HepG2 (cell line): ENCODE data around the gene TTC6. TPM values are rescaled to one million over a fixed set of nuclear protein-coding genes. Genes with fewer than 3 reads are reported as not detected.

Source experiments
- CENPT ChIP-seq: sonication (generic); formaldehyde crosslinking; IDR thresholded peaks from 2 replicates; pipeline ENCODE4 v1.8.0; 2022; ENCODE audit warnings: low read depth, mild to moderate bottlenecking, moderate library complexity, missing genetic modification reagents
- IRF2 ChIP-seq: IDR thresholded peaks from 2 replicates; pipeline ENCODE4 v1.6.1; 2018; ENCODE audit warnings: missing genetic modification reagents, missing compliant biosample characterization
- ISL2 ChIP-seq: sonication (generic); formaldehyde crosslinking; IDR thresholded peaks from 2 replicates; pipeline ENCODE4 v1.5.0; 2020; ENCODE audit warnings: missing genetic modification reagents
- KAT8 ChIP-seq: IDR thresholded peaks from 2 replicates; pipeline ENCODE4 v1.6.1; 2016; ENCODE audit warnings: missing genetic modification reagents, missing compliant biosample characterization
- ZNF263 ChIP-seq: sonication (generic); formaldehyde crosslinking; IDR thresholded peaks from 2 replicates; pipeline ENCODE4 v1.4.0; 2020; ENCODE audit warnings: missing genetic modification reagents
- ZNF264 ChIP-seq: sonication (generic); formaldehyde crosslinking; IDR thresholded peaks from 2 replicates; pipeline ENCODE4 v1.4.0; 2020; ENCODE audit warnings: missing genetic modification reagents
- ZNF558 ChIP-seq: sonication (generic); formaldehyde crosslinking; IDR thresholded peaks from 2 replicates; pipeline ENCODE4 v1.9.0; 2022; ENCODE audit warnings: mild to moderate bottlenecking, missing genetic modification reagents, borderline replicate concordance
- polyA plus RNA-seq, 8 experiments: library from polyadenylated mRNA; depleted of rRNA in 3 of 8; stranded (reverse) in 7 of 8; unstranded in 1 of 8; fragments of >200 nt; fragmentation: Illumina TruSeq in 4 of 8; extraction: Trizol in 4 of 8; gene quantifications; 2 replicates each; pipeline versions ENCODE4 v1.2.1 to v1.2.3, GENCODE V29; 2011 to 2016; ENCODE audit warnings: low read depth in 4 of 8, missing spikeins in 1 of 8, mixed read lengths in 1 of 8; ENCODE audit not compliant: insufficient read depth in 1 of 8
- total RNA-seq, 5 experiments: library from RNA; depleted of rRNA; stranded (reverse); fragments of >200 nt; fragmentation: Illumina TruSeq; extraction: Trizol; gene quantifications; 2 replicates each; pipeline ENCODE4 v1.2.3, GENCODE V29; 2016; ENCODE audit warnings: low read depth in 1 of 5
- TF ChIP-seq, protein P1 (sequence below): IDR thresholded peaks from 2 replicates; pipeline ENCODE4 v1.6.1; 2018; ENCODE audit warnings: missing genetic modification reagents
- TF ChIP-seq, protein P2 (sequence below): IDR thresholded peaks from 2 replicates; pipeline ENCODE4 v1.6.1; 2016; ENCODE audit warnings: mild to moderate bottlenecking
- TF ChIP-seq, protein P3 (sequence below): IDR thresholded peaks from 2 replicates; pipeline ENCODE4 v1.6.1; 2012; ENCODE audit warnings: low read depth, low read length, improper control_type of control experiment
- TF ChIP-seq, protein P4 (sequence below): sonication (generic); formaldehyde crosslinking; IDR thresholded peaks from 2 replicates; pipeline ENCODE4 v1.5.1; 2020; ENCODE audit warnings: missing genetic modification reagents, mild to moderate bottlenecking, borderline replicate concordance
- TF ChIP-seq, protein P5 (sequence below): sonication (generic); formaldehyde crosslinking; IDR thresholded peaks from 2 replicates; pipeline ENCODE4 v1.4.0; 2020; ENCODE audit warnings: missing genetic modification reagents, borderline replicate concordance
- TF ChIP-seq, protein P6 (sequence below): sonication (generic); formaldehyde crosslinking; IDR thresholded peaks from 2 replicates; pipeline ENCODE4 v1.8.0; 2022; ENCODE audit warnings: mild to moderate bottlenecking, missing genetic modification reagents, moderate library complexity
- TF ChIP-seq, protein P7 (sequence below), 2 experiments: IDR thresholded peaks; 2 replicates each; pipeline ENCODE4 v1.6.1; 2011 to 2012; ENCODE audit warnings: low read length in 2 of 2, borderline replicate concordance in 1 of 2, low read depth in 1 of 2, mild to moderate bottlenecking in 1 of 2, moderate library complexity in 1 of 2

TTC6 gene
- total and polyA plus RNA-seq, 2 of the 13 experiments (the other 11 are each of a cell fraction or from before 2014, with no cell fraction given): 9.3 to 27.4 TPM

DNA sequence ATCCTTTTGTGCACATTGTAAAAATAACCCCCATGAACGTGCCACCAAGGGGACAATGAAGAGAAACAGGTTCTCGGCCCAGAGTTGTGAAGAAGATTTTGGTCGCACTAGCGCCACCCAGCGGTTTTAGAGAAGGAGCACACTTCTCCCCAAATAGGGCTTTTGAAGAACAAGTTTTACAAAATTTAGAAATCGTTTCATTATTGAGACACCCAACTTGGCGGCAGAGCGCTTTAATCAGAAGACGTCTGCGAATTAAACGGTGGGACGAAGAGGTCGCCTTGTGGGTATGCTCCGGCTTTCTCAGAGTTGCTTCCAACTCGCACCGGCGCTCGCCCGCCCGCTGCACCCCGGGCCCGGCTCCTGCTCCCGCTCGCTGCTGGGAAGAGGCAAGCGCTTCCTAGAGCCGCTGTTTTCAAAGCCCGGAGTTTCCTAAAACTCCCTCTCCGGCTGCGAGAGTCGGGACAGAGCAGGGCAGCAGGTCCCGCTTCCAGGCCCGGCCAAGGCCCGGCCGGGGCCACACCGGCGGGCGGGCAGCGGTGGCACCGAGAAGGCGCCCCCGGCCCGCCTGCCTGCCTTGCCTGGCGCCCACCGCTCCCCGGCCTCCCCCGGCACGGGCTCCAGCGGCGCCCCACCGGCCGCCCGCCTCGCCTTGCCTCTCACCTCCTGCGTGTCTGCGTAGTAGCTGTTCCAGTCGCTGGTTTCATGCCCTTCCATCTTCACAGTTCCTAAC is 1.0 kb upstream of the TTC6 start (continued):
- peak; percentile 60 for TF ChIP-seq KAT8 (CRISPR knock-in tag)
- TF ChIP-seq, protein P1, sequence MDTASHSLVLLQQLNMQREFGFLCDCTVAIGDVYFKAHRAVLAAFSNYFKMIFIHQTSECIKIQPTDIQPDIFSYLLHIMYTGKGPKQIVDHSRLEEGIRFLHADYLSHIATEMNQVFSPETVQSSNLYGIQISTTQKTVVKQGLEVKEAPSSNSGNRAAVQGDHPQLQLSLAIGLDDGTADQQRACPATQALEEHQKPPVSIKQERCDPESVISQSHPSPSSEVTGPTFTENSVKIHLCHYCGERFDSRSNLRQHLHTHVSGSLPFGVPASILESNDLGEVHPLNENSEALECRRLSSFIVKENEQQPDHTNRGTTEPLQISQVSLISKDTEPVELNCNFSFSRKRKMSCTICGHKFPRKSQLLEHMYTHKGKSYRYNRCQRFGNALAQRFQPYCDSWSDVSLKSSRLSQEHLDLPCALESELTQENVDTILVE: peak; percentile 86
- TF ChIP-seq ISL2: peak; percentile 71
- TF ChIP-seq CENPT (CRISPR knock-in tag): no peak
- TF ChIP-seq, protein P2, sequence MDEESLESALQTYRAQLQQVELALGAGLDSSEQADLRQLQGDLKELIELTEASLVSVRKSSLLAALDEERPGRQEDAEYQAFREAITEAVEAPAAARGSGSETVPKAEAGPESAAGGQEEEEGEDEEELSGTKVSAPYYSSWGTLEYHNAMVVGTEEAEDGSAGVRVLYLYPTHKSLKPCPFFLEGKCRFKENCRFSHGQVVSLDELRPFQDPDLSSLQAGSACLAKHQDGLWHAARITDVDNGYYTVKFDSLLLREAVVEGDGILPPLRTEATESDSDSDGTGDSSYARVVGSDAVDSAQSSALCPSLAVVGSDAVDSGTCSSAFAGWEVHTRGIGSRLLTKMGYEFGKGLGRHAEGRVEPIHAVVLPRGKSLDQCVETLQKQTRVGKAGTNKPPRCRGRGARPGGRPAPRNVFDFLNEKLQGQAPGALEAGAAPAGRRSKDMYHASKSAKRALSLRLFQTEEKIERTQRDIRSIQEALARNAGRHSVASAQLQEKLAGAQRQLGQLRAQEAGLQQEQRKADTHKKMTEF (CRISPR knock-in tag): peak; percentile 89
- TF ChIP-seq, protein P3, sequence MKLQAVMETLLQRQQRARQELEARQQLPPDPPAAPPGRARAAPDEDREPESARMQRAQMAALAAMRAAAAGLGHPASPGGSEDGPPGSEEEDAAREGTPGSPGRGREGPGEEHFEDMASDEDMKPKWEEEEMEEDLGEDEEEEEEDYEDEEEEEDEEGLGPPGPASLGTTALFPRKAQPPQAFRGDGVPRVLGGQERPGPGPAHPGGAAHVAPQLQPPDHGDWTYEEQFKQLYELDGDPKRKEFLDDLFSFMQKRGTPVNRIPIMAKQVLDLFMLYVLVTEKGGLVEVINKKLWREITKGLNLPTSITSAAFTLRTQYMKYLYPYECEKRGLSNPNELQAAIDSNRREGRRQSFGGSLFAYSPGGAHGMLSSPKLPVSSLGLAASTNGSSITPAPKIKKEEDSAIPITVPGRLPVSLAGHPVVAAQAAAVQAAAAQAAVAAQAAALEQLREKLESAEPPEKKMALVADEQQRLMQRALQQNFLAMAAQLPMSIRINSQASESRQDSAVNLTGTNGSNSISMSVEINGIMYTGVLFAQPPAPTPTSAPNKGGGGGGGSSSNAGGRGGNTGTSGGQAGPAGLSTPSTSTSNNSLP: peak; percentile 57; the same call in 1 of the 2 replicates
- TF ChIP-seq, protein P4, sequence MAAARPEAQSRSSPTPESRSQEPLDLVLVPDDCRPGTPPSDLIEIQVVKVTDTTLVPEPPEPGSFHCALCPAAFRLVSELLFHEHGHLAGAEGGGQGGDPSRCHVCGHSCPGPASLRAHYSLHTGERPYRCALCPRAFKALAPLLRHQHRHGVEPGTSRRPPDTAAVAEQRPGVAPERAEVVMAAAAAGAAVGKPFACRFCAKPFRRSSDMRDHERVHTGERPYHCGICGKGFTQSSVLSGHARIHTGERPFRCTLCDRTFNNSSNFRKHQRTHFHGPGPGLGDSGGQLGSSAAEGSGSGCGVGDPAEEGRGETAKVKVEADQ (CRISPR knock-in tag): peak; percentile 85
- TF ChIP-seq IRF2 (CRISPR knock-in tag): peak; percentile 71; the same call in 1 of the 2 replicates
- TF ChIP-seq, protein P5, sequence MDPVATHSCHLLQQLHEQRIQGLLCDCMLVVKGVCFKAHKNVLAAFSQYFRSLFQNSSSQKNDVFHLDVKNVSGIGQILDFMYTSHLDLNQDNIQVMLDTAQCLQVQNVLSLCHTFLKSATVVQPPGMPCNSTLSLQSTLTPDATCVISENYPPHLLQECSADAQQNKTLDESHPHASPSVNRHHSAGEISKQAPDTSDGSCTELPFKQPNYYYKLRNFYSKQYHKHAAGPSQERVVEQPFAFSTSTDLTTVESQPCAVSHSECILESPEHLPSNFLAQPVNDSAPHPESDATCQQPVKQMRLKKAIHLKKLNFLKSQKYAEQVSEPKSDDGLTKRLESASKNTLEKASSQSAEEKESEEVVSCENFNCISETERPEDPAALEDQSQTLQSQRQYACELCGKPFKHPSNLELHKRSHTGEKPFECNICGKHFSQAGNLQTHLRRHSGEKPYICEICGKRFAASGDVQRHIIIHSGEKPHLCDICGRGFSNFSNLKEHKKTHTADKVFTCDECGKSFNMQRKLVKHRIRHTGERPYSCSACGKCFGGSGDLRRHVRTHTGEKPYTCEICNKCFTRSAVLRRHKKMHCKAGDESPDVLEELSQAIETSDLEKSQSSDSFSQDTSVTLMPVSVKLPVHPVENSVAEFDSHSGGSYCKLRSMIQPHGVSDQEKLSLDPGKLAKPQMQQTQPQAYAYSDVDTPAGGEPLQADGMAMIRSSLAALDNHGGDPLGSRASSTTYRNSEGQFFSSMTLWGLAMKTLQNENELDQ (CRISPR knock-in tag): peak; percentile 21; the same call in 1 of the 2 replicates
- 0 out of 2 replicates have a peak, but pooled peaks have one; percentile 31 for TF ChIP-seq ZNF558 (CRISPR knock-in tag)
- TF ChIP-seq ZNF264: peak; percentile 53; the same call in 1 of the 2 replicates
- 0 out of 2 replicates have a peak, but pooled peaks have one; percentile 36 for TF ChIP-seq ZNF263
- TF ChIP-seq, protein P6, sequence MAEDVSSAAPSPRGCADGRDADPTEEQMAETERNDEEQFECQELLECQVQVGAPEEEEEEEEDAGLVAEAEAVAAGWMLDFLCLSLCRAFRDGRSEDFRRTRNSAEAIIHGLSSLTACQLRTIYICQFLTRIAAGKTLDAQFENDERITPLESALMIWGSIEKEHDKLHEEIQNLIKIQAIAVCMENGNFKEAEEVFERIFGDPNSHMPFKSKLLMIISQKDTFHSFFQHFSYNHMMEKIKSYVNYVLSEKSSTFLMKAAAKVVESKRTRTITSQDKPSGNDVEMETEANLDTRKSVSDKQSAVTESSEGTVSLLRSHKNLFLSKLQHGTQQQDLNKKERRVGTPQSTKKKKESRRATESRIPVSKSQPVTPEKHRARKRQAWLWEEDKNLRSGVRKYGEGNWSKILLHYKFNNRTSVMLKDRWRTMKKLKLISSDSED (CRISPR knock-in tag): peak; percentile 94
- TF ChIP-seq, protein P7, sequence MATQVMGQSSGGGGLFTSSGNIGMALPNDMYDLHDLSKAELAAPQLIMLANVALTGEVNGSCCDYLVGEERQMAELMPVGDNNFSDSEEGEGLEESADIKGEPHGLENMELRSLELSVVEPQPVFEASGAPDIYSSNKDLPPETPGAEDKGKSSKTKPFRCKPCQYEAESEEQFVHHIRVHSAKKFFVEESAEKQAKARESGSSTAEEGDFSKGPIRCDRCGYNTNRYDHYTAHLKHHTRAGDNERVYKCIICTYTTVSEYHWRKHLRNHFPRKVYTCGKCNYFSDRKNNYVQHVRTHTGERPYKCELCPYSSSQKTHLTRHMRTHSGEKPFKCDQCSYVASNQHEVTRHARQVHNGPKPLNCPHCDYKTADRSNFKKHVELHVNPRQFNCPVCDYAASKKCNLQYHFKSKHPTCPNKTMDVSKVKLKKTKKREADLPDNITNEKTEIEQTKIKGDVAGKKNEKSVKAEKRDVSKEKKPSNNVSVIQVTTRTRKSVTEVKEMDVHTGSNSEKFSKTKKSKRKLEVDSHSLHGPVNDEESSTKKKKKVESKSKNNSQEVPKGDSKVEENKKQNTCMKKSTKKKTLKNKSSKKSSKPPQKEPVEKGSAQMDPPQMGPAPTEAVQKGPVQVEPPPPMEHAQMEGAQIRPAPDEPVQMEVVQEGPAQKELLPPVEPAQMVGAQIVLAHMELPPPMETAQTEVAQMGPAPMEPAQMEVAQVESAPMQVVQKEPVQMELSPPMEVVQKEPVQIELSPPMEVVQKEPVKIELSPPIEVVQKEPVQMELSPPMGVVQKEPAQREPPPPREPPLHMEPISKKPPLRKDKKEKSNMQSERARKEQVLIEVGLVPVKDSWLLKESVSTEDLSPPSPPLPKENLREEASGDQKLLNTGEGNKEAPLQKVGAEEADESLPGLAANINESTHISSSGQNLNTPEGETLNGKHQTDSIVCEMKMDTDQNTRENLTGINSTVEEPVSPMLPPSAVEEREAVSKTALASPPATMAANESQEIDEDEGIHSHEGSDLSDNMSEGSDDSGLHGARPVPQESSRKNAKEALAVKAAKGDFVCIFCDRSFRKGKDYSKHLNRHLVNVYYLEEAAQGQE (IDR thresholded peaks at IDR 0.05; ENCODE audit: borderline replicate concordance in 1 of 2, low read depth in 1 of 2, low read length in 2 of 2): no peak
